Stimulated activated CD8-positive, alpha-beta memory T cell treated with anti-CD3 and anti-CD28 coated beads, Interleukin-7, amount 100 ng/mL, for 48 hours (primary cell): ENCODE results near the gene RPS16.
"Not testable (repeated sequence)": the region's sequence is repeated elsewhere in the genome, so short reads cannot be mapped to it uniquely, and the experiment has no call there.

Experiments used
- DNase-seq, 2 donors: peaks; one replicate each; pipeline ENCODE4 v3.0.0-alpha.2; 2020; ENCODE audit warnings: low read depth in 1 of 2; ENCODE audit errors: extremely low read depth in 1 of 2

Gene RPS16

DNA sequence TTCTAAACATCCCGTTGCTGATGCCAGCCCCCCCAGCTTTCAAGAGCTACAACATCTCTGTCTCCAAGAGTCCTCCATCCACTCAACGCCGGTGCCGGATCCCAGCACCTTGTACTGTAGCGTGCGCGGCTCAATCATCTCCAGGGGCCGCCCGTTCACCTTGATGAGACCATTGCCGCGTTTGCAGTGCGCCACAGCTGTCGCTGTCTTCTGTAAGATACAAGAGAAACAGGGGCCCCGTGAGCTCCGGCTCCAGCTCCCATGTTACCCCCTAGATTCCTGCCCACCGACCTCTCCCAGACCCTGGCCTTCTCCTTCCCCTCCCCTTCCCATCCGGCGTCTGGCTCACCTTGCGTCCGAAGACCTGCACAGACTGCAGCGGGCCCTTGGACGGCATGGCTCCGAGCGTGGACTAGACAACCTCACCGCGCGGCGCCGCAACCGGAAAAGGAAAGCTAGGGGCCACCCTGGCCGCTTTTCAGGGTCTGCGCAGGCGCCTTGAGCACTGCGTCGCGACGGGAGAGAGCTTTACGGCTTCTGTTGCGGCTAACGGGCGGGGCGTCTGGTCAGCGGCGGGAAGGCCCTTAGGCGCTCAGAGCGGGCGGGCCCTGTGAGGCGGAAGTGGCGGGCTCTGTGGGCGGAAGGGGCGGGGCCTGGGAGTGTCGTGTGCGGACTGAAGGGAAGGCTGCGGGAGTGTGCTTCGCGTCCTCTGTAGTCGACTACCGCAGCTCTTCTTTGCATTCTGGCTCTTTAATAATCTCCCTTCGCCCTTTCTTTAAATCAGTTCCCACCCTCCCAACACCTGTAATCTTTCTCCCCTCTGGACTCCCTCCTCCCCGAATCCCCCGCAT lies at the start of gene RPS16:
RPS16 (minus strand) TSS at position 451 of the 851 bp plus-strand sequence; CDS start at position 397, 54 bp downstream.
- DNase-seq, result peak; percentile 99

DNA sequence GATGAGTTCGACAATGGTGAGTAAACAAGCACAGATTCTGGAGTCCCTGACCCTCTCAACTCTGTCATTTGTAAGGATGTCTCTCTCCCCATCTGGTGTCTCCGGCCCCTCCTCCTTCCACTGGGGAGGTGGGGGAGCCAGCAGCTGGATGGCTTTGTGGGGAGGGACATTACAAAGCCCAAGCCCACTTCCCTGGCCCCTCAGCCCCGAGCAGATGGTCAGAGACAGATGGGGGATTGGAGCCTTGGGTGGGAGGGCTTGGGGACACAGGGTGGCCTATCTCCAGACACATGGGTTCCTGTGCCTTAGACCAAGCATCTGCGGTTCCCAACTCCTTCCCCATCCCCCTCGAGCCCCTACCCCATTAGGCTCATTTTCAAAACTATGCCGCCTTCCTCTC lies 47.4 kb upstream of the RPS16 start:
- no peak for DNase-seq

DNA sequence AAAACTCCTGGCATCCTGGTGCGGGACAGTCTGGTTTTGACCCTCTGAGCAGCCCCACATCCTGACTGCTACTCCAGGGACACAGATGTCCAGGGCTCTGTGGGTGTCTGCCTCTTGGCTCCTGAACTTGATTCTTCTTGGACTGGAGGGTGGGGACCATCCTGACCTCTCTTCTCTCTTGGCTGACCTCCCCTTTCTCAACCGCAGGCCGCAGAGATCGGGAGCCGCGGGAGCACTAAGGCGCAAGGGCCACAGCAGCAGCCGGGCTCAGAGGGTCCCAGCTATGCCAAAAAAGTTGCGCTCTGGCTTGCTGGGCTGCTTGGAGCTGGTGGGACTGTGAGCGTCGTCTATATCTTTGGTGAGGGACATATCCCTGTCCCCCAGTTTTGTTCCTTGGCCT lies 45.9 kb upstream of the RPS16 start:
- no peak for DNase-seq

GRCh38 chr19:39481229-39481545 lies 45.4 kb upstream of the RPS16 start:
- no peak for DNase-seq

DNA sequence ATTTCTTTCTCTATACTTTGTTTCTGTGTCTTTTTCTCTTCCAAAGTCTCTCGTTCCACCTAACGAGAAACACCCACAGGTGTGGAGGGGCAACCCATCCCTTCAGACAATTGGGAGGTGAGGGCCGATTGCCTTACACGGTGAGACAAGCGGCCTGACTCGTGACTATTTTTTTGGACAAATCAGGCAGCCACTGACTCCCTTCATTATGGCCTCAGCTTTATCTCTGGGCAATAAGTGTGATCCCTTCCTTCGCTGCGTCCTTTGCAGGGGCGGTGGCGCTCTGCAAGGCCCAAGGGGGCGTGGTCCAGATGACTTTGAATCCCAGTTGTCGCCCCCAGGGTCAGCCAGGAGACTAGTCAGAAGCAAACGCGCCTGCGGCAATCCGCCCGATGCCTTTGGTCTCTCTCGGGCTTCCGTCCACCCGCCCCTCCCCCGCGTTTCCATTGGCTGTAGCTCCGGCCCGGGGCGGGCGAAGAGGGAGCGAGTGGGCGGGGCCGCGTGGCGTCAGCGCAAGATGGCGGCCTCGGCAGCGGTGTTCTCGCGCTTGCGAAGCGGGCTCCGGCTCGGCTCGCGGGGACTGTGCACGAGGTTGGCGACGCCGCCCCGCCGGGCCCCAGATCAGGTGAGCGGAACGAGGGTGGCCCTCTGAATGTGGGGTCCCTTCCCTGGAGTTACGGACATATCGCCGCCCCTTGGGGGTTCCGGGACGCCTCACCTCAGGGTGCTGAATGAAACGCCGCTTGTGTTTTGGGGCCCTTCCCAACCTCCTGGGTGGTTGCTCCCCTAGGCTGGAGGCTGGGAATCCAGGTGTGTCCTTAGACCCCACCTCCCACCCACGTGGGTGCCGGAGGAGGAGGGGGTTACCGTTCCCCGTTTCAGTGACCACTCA lies 44.8 kb upstream of the RPS16 start, which contains the start of gene TIMM50:
TIMM50 (plus strand) TSS at position 502 of the 892 bp plus-strand sequence; CDS start at position 518, 16 bp downstream.
- DNase-seq, result peak; percentile 96 to 98

- no peak for DNase-seq
Measured at GRCh38 chr19:39479916-39480315, 44.2 kb upstream of the RPS16 start.

DNA sequence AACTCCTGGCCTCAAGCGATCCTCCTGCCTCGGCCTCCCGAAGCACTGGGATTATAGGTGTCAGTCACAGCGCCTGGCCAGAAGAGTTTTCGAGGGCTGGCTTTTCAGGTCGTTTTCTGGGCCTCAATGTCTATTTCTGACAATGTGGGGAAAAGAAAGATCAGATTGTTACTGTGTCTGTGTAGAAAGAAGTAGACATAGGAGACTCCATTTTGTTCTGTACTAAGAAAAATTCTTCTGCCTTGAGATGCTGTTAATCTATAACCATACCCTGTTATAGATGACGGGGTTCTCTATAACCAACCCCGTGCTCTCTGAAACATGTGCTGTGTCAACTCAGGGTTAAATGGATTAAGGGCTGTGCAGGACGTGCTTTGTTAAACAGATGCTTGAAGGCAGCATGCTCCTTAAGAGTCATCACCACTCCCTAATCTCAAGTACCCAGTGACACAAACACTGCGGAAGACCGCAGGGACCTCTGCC lies 43.6 kb upstream of the RPS16 start:
- DNase-seq, result not testable (repeated sequence)

- no peak for DNase-seq
Measured at GRCh38 chr19:39475748-39476147, 40.0 kb upstream of the RPS16 start.

DNA sequence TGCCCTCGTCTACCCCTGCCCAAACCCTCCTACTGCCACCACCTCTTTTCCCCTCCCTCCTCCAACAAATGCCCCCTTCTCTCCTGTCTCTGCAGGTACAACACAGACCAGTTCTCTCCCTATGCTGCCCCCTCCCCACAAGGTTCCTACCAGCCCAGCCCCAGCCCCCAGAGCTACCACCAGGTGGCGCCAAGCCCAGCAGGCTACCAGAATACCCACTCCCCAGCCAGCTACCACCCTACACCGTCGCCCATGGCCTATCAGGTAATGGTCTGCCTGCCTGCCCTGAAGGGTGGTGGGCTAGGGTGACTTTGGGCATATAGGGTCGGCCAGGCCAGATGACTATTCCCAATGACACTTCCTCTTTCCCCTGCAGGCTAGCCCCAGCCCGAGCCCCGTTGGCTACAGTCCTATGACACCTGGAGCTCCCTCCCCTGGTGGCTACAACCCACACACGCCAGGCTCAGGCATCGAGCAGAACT lies 38.4 kb upstream of the RPS16 start:
- DNase-seq, result peak in 1 of 2 donors; percentile 52

DNA sequence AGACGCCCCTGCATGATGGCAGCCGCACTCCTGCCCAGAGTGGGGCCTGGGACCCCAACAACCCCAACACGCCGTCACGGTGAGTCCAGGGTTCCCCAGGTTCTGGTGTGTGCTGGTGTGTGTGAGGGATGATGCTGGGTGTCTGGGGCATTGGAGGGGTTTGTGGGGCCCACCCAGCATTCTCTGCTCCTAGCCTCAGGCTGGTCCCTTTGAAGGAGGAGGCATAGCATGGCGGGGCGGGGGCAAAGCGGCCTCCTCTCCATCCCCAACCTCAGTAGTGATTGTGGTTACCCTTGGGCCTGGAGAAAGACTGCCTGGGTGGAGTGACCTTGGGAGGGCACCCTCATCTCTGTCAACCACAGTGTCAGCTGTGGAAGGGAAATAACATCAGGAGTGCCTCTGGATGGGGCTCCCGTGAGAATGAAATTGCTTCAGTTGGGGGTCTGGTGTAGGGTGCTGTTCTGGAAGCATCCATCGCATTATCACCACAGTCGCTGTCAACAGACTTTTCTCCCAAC lies 37.8 kb upstream of the RPS16 start:
- no peak for DNase-seq

DNA sequence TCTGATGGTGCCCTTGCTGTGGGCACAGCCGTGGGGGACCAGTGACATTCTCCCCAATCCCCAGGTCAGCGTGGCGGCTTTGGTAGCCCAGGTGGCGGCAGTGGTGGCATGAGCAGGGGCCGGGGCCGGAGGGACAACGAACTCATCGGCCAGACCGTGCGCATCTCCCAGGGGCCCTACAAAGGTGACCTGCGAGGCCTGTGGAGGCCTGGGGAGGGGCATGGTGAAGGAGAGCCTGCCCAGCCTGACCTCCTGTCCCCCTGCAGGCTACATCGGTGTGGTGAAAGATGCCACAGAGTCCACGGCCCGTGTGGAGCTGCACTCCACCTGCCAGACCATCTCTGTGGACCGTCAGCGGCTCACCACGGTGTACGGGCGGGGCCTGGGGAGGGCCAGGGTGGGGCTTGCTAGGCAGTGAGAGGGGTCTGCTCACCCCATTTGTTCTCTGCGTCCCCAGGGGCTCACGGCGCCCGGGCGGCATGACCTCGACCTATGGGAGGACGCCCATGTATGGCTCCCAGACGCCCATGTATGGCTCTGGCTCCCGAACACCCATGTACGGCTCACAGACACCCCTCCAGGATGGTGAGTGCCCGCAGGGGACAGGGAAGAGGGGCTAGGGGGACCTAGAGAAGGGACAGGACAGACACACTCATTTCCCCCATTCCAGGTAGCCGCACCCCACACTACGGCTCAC lies 37.1 kb upstream of the RPS16 start:
- DNase-seq, result no peak

GRCh38 chr19:39471756-39472536 lies 36.2 kb upstream of the RPS16 start:
- peak in 1 of 2 donors; percentile 34 for DNase-seq

DNA sequence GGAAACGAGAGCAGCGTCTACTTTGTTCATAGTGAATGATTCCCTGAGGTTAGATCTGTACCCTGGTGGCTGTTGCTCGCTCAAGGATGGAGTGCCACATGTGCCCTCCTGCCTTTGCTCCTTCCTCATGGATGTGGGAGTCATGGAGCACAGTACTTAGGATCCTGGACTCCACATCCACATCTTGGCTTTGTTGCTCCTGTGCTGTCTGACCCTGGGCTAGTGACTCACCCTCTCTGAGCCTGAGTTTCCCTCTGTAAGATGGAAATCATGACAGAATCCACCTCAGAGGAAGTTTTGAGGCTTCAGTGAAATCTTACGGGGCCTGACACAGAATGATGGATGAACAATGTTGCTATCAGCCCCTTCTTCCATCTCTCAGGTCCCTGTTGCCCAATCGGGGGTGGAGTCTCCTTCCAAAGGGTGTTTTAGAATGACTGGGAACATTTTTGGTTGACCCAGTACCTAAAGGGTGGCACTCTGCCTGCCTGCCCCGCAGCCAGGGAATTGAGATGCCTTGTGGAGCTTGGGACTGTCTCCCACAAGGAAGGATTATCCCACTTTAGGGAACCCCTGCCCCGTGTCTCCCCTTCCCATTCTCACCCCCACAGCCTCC lies 35.1 kb upstream of the RPS16 start:
- peak in 1 of 2 donors; percentile 20 for DNase-seq

DNA sequence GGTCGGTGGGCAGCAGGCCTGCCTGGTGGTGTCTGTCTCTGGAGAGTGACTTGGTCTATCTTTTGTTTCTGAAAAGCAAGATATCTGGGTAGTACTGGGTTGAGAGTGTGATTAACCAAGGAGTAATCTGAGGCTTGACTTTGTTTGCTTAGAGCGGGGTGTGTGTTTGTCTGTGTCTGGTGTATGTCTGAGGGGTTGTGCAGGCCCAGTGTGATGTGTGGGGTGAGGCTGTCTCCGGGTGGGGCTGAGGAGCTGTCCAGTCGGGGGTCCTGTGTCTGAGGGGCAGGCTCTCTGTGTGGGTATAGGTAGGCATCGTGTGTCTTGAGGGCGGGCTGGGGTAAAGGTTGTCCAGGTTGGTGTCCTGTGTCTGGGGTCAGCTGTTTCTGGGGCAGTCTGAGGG lies 33.8 kb upstream of the RPS16 start:
- no peak for DNase-seq

- no peak for DNase-seq
Measured at GRCh38 chr19:39469036-39469435, 33.3 kb upstream of the RPS16 start.

GRCh38 chr19:39467941-39468340 lies 32.2 kb upstream of the RPS16 start:
- DNase-seq, result no peak

DNA sequence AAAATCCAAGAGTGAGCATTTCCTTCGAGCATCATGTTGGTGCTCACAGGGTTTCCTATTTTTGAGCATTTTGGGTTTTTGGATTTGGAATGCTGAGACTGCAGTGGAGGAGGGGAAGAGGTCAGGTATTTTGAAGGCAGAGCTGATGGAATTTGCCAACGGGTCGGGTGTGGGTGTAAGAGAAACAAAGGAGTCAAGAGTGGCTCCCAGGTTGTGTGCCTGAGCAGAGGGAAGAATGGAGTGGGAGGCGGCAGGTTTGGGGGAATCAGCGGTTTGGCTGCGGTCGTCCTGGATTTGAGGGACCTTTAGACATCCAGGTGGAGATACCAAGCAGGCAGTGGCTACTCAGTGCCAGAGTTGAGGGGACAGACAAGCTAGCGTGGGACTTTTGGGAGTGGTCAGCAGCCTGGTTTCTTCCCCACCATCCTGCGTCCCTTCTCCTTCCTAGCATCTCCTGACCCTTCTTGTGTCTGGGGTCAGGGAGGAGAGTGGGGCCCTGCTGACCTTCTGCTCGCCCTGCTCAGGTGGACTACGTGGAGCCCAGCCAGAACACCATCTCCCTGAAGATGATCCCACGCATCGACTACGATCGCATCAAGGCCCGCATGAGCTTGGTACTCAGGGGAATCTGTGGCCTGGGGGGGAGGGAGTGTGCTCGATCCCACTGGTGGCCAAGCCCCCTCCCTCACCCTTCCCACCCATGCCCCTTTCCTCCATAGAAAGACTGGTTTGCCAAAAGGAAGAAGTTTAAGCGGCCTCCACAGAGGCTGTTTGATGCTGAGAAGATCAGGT lies 30.4 kb upstream of the RPS16 start:
- no peak for DNase-seq

DNA sequence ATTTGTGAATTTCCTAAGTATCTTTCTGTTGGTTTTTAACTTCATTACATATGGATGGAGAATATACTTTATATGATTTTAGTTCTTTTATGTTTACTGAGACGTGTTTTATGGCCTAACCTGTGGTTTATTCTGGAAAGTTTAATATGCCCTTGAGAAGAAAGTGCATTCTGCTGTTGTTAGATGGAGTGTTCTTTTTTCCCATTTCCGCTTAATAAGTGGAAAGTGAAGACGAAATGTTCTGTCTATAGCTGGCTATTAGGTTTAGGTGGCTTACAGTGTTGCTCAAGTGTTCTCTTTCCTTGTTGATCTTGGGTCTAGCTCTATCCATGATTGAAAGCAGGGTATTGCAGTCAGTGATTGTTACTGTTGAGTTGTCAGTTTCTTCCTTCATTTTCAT lies 27.7 kb upstream of the RPS16 start:
- DNase-seq, result no peak

- DNase-seq, result not testable (repeated sequence)
Measured at GRCh38 chr19:39451257-39451656, 15.5 kb upstream of the RPS16 start.
